Hepatocyte (in vitro differentiated cells): ENCODE data around the gene ZMAT5. TPM values are rescaled to one million over a fixed set of nuclear protein-coding genes. Genes with fewer than 3 reads are reported as not detected.

Experiments
- DNase-seq: peaks from one replicate; pipeline ENCODE4 v3.0.0-alpha.2; 2016; ENCODE audit warnings: low spot score
- H2AFZ ChIP-seq: fragments of 200-600 bp; sonication (generic); 2 replicates; pipeline ENCODE4 v1.6.0; 2016; ENCODE audit warnings: antibody characterized with exemption, mild to moderate bottlenecking
- H3K27ac ChIP-seq: fragments of 200-600 bp; sonication (generic); 2 replicates; pipeline ENCODE4 v1.5.1; 2016; ENCODE audit warnings: mild to moderate bottlenecking
- H3K27me3 ChIP-seq: fragments of 200-600 bp; sonication (generic); 2 replicates; pipeline ENCODE4 v1.6.1; 2016
- H3K36me3 ChIP-seq: fragments of 200-600 bp; sonication (generic); replicated peaks from 2 replicates; pipeline ENCODE4 v1.5.1; 2016; ENCODE audit warnings: low read depth; ENCODE audit not compliant: insufficient read depth
- H3K4me1 ChIP-seq: fragments of 200-600 bp; sonication (generic); 2 replicates; pipeline ENCODE4 v1.5.1; 2016; ENCODE audit warnings: mild to moderate bottlenecking, moderate library complexity; ENCODE audit not compliant: insufficient read depth
- H3K4me2 ChIP-seq: fragments of 200-600 bp; sonication (generic); 2 replicates; pipeline ENCODE4 v1.6.0; 2016
- H3K4me3 ChIP-seq: fragments of 200-600 bp; sonication (generic); 2 replicates; pipeline ENCODE4 v1.5.1; 2016; ENCODE audit warnings: mild to moderate bottlenecking
- H3K79me2 ChIP-seq: fragments of 200-600 bp; sonication (generic); 2 replicates; pipeline ENCODE4 v1.6.0; 2017; ENCODE audit warnings: mild to moderate bottlenecking
- H3K9me2 ChIP-seq: fragments of 200-600 bp; sonication (generic); replicated peaks from 2 replicates; pipeline ENCODE4 v1.6.0; 2017; ENCODE audit warnings: mild to moderate bottlenecking; ENCODE audit not compliant: insufficient read depth
- H3K9me3 ChIP-seq: fragments of 200-600 bp; sonication (generic); 2 replicates; pipeline ENCODE4 v1.5.1; 2016; ENCODE audit warnings: low read depth, mild to moderate bottlenecking
- H4K20me1 ChIP-seq: fragments of 200-600 bp; sonication (generic); 2 replicates; pipeline ENCODE4 v1.6.0; 2016; ENCODE audit warnings: mild to moderate bottlenecking; ENCODE audit not compliant: insufficient read depth, poor library complexity, severe bottlenecking
- CTCF ChIP-seq: fragments of 200-600 bp; sonication (generic); IDR thresholded peaks from 2 replicates; pipeline ENCODE4 v1.5.1; 2016; ENCODE audit warnings: antibody characterized with exemption, mild to moderate bottlenecking; ENCODE audit not compliant: poor library complexity
- EZH2 ChIP-seq: fragments of 200-600 bp; sonication (generic); IDR thresholded peaks from 2 replicates; pipeline ENCODE4 v1.6.1; 2016; ENCODE audit warnings: antibody characterized with exemption, mild to moderate bottlenecking, borderline replicate concordance
- EZH2phosphoT487 ChIP-seq: fragments of 200-600 bp; sonication (generic); IDR thresholded peaks from one replicate; pipeline ENCODE4 v1.6.1; 2018; ENCODE audit warnings: antibody characterized with exemption, mild to moderate bottlenecking, low read depth, moderate library complexity; ENCODE audit not compliant: unreplicated experiment, severe bottlenecking
- WGBS: methylation state at CpG from one replicate; pipeline ENCODE4 v1.1.6; 2016; ENCODE audit warnings: low lambda C conversion rate; ENCODE audit errors: missing lambda C conversion rate; 5-methylcytosine and 5-hydroxymethylcytosine counted together
- polyA plus RNA-seq: library from polyadenylated mRNA; unstranded; fragments of >200 nt; fragmentation: Nextera tagmentation; extraction: Ambion mirVana; gene quantifications from 2 replicates; pipeline ENCODE4 v1.2.1, GENCODE V29; 2016
- total RNA-seq: library from RNA; depleted of rRNA; stranded (reverse); fragments of >200 nt; gene quantifications from 2 replicates; pipeline ENCODE4 v1.2.3, GENCODE V29; 2014

ZMAT5 gene
- total and polyA plus RNA-seq, 2 experiments from 2014 or later: 18.2 to 38.5 TPM

DNA sequence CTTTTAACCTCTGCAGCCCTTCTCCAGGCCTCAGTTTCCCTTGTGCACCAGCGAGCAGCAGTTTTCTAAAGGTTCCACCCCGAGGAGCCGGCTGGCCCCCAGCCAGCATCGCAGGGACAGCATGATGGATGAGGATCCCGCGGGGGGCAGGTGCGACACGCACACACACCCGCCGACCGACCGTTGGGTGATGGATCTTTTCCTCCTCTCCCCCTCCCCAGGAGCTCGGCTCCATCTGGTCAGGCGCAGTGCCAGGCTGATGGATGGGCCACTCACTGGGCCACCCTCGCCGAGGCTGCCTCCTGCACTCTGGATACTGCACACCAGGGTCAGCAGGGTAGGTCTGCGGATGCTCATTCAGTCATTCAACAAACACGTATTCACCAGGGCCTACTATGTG lies 59.8 kb downstream of the ZMAT5 start:
- Histone ChIP-seq H3K4me2 (no peak overlapping the region), H3K27ac (no peak overlapping the region), H3K27me3 (peaks cover 22% of the 10 kb centered on the region), H3K4me1 (no peaks in the 10 kb centered on the region), H2AFZ (no peak overlapping the region), H4K20me1 (no peaks in the 10 kb centered on the region), H3K4me3 (no peak overlapping the region), H3K79me2 (no peaks in the 10 kb centered on the region), H3K9me2 (no peaks in the 10 kb centered on the region), H3K9me3 (no peaks in the 10 kb centered on the region), H3K36me3 (no peaks in the 10 kb centered on the region)
- TF ChIP-seq EZH2 (no peak), CTCF (no peak), EZH2phosphoT487 (no peak)
- DNase-seq: no peak
- WGBS: 94% methylated on average over 18 of the region's 18 CpGs

GRCh38 chr22:29706486-29706885 lies 60.3 kb downstream of the ZMAT5 start:
- peaks cover 25% of the 10 kb centered on the region for H3K27me3 ChIP-seq
- WGBS: 47% methylated on average over 8 of the region's 9 CpGs
- H3K9me3 ChIP-seq: no peaks in the 10 kb centered on the region
- H3K4me2 ChIP-seq: no peak overlapping the region
- no peaks in the 10 kb centered on the region for H3K9me2 ChIP-seq
- no peak overlapping the region for H3K27ac ChIP-seq
- no peaks in the 10 kb centered on the region for H3K36me3 ChIP-seq
- no peaks in the 10 kb centered on the region for H3K79me2 ChIP-seq
- H2AFZ ChIP-seq: no peak overlapping the region
- no peak for TF ChIP-seq EZH2
- no peak for TF ChIP-seq EZH2phosphoT487
- TF ChIP-seq CTCF: no peak
- H3K4me3 ChIP-seq: no peak overlapping the region
- peaks cover 5% of the 10 kb centered on the region for H3K4me1 ChIP-seq
- no peak for DNase-seq
- no peaks in the 10 kb centered on the region for H4K20me1 ChIP-seq

DNA sequence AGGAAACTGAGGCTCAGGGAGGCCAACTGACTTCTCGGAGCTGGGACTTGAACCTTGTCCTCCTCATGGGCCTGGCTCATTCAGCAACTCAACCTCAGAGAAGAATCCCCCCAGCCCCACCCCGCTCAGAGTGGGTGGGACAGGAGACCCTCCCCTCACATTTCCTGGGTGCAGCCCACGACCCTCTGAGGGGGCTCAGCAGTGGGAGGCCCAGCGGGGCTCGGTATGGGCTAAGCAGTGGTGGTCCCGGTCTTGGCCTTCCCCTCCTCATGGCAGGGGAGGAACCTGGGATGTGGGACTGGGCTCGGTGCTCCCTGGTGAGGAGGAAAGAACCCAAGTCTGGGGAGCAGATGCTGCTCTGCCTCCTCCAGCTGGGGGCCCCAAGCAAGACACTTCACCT lies 61.2 kb downstream of the ZMAT5 start:
- peaks cover 25% of the 10 kb centered on the region for H3K27me3 ChIP-seq
- no peaks in the 10 kb centered on the region for H3K36me3 ChIP-seq
- no peaks in the 10 kb centered on the region for H4K20me1 ChIP-seq
- no peak for DNase-seq
- no peak overlapping the region for H3K27ac ChIP-seq
- WGBS: 89% methylated on average over 6 of the region's 7 CpGs
- TF ChIP-seq CTCF (no peak), EZH2phosphoT487 (no peak), EZH2 (no peak)
- H3K4me3 ChIP-seq: no peak overlapping the region
- no peaks in the 10 kb centered on the region for H3K9me3 ChIP-seq
- no peak overlapping the region for H2AFZ ChIP-seq
- peaks cover 6% of the 10 kb centered on the region for H3K4me1 ChIP-seq
- no peaks in the 10 kb centered on the region for H3K9me2 ChIP-seq
- no peak overlapping the region for H3K4me2 ChIP-seq
- H3K79me2 ChIP-seq: no peaks in the 10 kb centered on the region
